Ureter (tissue), 1 donor: ENCODE measurements around the gene MRGPRD. TPM values are rescaled to one million over a fixed set of nuclear protein-coding genes. Genes with fewer than 3 reads are reported as not detected.

Source experiments
- DNase-seq: peaks from one replicate; pipeline ENCODE4 v3.0.0-alpha.2; 2020; ENCODE audit warnings: low spot score
- total RNA-seq: library from RNA; stranded (reverse); gene quantifications from one replicate; pipeline ENCODE4 v1.2.4, GENCODE V29; 2023
- donor health status: DM: yes; HTN: yes; CAD: no.

Gene MRGPRD
- total RNA-seq, 1 donor from 2014 or later: not detected

DNA sequence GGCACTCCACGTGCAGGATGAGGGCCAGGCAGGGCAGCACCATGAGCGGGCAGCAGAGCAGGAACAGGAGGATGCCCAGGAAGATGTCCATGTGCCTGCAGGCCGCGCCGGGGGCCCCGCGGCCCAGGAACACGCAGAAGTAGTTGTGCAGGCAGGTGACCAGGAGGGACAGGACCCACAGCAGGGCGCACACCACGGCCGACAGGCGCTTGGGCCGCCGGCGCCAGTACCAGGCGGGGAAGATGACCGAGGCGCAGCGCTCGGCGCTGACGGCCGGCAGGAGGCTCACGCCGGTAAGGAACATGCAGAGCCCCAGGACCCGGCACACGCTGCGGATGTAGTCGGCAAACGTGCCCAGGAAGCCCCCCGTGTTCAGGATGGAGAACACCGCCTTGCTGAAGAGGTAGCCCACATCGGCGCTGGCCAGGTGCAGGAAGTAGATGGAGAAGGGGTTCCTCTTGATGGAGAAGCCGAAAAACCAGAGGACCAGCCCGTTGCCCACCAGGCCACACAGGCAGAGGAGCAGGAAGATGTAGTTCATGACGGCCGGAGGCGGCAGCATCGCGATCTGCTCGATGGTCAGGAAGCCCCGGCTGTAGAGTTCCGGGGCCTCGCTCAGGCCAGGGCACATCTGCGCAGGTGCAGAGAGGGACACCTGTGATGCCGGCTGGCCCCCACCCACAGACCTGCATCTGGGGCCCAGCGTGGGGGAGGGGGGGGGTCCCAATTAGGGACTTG lies 25.0 kb upstream of the MRGPRD start:
- DNase-seq: peak; percentile 42

DNA sequence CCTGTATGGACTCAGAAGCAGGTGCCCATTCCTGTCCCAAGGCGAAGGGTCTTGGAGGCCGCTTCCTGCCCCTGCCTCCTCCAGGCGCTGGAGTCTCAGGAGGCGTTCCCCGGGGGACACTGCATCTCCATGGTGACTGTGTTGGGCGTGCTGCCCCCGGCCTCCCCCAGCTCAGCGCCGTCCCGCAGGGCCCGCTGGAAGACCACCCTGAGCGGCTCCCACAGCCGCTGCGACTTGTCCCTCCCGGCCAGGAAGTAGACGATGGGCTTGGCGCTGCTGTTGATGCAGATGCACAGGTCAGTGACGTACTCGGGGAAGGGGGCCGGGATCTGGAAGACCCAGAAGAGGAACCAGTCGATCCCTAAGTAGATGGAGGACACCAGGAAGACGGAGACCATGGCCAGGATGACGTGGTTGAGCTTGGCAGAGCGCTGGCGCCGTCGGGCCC lies 24.4 kb upstream of the MRGPRD start:
- peak; percentile 42 for DNase-seq

DNA sequence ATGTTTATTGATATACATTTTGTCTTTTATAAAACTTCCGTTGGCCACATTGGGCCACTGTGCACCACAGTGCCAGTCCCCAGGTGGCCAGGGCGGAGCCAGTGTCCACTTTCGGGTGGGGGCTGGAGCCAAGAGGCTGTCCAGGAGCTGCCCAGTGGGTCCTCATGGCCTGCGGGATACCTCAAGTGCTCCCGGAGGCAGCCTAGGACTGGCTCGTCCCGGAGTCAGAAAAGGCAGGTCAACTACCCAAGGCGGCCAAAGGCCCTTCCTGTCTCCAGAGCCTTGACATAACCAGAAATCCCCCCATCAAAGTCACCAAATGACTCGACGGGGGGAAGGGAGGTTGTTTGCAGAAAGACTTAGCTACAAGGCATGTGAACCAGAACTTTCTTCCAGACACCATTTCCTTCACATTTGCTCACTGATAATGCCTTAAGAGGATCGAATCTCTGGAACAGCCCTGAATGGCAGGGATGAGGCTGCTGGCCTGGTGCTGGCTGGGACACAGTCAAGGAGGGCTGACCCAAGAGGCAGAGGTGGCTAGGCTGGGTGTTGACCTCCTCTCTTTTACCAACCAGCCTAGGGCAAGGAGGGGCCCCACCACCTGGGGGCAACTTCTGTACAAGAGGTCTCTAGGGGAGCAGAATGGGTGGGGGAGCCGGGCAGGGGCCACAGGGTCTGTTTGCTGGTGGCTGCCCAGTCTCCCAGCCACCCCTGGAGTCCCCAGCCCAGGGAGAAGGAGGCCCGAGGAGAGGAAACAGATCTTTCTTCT lies 23.8 kb upstream of the MRGPRD start:
- DNase-seq: peak; percentile 43

DNA sequence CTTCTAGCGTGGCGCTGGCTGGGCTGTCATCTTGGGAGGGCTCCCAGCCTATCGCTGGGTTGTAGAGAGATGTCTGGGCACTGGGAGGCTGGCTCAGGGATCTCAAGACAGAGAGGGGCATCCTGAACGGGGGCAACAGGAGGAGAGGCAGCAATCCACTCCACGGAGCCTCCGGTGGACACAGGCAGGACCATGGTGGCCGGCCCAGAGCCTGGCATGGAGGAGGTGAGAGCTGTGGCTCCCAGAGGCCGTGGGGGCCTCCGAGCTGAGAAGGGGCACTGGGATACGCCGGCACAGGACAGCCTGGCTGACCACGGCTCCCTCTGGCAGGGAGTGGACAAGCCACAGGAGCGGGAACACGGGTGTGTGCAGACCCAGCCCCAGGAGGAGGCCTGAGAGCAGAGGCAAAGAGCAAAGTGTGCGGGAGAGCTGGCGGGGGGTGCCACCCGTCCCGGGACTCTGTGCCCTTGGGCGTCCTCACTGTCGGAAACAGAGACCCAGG lies 23.1 kb upstream of the MRGPRD start:
- peak; percentile 41 for DNase-seq

DNA sequence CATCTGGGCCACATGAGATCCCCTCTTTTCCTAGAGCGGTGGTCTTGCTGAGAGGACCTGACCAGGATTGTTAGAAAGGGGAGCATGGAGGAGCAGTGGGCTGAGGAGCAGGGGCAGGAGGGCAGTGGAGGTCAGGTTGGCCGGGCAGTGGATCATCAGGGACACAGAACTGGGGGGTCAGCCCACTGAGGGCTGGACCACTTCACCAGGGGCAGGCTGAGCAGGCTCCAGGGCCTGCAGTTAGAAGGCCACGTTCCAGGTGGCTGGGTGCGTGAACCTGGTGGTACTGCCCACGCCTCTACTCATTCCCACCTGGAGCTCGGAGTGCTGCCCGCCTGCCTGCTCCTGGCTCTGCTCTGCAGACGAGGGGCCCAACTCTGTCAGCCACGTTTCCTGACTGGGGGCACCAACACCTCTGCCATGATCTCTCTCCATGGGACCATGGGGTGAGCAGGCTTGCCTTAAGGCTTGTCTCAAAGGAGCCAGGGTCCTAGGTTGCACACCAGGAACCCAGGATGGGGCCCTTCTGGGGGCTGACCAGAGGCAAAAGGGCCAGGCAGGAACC lies 22.6 kb upstream of the MRGPRD start:
- DNase-seq: peak; percentile 38

DNA sequence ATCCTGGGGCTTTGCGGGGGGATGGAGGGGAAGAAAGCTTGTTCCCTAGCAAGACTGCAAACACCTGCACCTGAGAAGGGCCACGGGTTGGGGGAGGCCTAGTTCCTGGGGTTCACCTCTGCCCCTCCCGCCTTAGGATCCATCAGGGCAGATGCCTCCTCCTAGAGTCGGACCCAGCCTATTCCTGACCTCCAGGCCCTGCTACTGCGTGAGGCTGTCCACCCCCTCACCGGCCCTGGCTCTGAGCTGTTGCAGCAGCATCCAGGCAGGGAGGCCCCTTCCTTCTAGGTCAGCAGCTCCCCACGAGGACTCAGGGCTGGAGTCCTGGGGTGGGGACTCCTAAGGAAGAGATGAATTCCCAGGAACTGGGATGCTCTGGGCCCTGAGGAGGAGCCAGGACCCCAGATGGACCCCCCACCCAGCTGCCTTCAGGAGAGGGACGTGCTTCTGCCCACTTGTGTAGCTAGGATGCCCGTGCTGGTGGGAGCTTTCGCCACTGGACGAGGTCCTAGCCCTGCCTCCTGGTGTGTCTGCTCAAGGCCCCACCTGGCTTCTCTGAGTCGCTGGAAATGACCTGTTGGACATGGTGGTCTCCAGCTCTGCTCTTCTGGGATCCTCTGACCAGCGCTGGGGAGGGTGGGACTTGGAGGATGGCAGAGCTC lies 21.9 kb upstream of the MRGPRD start:
- DNase-seq: peak; percentile 41

DNA sequence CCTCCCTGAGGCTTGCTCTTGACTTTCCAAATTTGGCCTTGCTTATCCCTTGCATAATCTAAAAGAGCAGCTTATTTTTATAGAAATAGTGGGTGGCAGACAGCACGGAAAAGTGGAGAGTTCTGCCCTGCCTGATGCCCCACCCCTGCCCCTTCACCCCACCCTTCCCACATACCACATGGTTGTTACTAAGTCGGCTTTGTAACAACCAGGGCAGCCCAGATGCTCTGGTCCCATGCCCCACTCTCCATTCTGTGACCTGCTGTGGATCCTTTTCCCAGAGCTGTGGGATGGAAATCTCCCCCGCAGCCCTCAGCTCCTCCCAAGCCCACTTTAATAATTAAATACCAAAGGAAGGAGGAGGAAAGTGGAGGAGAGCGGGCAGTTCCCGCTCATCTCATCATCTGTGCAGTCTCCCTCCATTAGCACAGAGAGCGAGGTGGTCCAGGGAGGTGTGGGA lies 21.4 kb upstream of the MRGPRD start:
- peak; percentile 48 for DNase-seq

DNA sequence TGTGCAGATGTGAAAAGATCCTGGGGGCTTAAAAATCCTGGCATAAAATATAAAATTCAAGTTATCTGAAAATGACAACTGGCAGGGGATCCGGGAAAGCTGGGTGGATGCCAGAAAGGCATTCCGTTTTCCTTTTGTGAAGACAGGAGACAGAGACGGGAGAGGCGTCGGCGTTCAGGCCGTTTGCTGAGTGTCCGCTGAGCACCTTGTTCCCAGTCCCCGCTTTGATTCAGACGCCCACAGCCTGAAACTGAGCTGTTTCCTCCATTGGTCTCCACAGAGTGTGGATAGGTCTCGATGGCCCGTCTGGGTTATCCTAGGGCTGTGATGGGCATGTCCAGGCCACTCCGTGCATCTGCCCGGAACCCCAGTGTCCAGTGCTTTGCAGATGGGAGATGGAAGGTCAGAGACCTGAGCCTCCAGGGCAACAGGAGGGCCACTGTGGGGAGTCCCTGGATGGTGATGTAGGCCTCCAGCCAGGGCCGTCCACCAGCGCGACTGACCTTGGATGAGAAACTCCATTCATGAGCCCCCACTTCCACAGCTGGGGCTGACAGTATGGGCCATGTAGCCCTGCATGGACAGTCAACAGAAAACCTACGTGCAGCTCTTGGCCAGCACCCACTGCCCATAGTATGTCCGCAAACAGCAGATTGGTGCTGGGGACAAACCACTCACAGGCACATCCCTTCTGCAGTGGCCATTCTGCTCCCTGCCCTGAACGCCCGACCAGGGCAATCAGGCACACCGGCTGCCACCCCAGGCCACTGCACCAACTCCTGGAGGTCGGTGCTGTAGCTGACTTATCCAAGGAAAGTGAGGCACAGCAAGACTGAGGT lies 20.7 kb upstream of the MRGPRD start:
- peak; percentile 60 for DNase-seq

DNA sequence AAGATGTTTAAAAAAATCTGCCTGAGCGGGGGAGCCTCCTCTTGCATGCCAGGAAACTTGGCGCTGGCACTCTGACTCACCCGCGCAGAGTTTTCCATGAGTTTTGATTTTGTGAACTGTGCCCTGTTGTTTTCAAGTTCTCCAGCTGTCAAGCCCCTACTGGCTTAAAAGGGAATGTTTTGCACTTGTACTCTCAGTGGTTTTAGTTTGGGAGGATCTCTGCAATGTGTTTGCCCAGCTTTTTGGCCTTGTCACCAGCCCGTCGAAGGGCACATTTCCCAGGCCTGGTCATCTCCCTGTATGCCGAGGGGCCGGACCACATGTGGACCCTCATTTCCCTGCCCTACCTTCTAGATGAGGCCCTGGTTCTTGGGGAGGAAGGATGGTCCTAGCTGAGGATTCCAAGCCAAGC lies 20.1 kb upstream of the MRGPRD start:
- DNase-seq: peak; percentile 73

DNA sequence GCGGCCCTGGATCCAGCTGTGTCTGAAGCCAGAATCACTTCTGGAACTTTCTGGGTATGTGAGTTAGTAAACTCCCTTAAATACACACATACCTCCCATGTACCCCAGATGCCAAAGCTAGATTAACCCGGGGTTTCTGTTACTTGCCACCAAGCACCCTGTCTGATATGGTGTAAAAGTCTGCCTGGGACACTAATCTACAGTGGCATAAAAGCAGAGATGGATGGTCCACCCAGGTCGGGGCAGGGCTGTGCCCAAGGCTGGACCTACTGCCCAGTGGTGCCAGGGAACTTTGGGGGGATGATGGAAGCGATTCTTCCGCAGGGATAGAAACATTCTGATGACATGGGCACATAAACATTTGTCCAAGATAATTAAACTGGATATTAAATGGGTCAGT lies 19.6 kb upstream of the MRGPRD start:
- peak; percentile 43 for DNase-seq

DNA sequence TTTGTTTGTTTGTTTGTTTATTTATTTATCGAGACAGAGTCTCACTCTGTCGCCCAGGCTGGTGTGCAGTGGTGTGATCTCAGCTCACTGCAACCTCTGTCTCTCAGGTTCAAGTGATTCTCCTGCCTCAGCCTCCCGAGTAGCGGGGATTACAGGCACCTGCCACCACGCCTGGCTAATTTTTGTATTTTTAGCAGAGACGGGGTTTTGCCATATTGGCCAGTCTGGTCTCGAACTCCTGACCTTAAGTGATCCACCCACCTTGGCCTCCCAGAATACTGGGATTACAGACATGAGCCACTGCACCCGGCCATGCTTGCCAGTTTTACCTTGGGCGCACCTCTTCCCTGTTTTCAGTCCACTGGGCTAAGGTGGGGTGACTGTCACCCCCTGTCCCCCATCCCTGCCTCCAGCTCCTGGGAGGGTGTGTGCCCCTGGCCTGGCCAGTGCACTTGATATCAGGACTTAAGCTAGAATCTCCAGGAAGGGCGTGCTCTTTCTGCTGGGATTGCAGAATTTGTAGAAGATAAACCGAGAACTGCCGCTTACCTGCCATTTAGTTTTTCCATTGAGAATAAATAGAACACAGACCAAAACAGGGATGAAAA lies 19.1 kb upstream of the MRGPRD start:
- peak; percentile 39 for DNase-seq

DNA sequence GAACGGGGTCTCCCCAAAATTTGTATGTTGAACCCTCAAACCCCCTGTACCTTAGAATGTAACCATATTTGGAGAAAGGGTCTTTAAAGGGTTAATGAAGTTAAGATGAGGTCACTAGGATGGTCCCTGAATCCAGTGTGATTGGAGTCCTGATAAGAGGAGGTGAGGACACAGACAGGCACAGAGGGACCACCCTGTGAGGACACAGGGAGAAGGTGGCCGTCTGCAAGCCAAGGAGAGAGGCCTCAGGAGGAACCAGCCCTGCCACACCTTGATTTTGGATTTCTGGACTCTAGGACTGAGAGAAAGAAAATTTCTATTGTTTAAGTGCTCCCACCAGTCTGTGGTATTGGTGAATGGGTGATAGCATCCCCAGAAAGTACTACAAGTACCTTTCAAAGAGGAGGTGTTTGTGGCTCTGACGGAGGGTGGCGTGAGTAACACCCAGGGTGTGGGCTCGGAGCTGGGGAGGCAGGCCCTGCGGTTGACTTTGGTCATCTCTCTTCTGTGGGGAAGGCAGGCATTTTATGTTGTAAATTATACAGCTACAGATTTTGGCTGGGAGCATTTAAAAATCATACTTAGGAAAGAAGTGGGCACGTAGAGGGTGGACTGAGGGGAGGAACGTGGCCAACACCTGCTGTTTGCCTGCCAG lies 18.4 kb upstream of the MRGPRD start:
- DNase-seq: peak; percentile 37

DNA sequence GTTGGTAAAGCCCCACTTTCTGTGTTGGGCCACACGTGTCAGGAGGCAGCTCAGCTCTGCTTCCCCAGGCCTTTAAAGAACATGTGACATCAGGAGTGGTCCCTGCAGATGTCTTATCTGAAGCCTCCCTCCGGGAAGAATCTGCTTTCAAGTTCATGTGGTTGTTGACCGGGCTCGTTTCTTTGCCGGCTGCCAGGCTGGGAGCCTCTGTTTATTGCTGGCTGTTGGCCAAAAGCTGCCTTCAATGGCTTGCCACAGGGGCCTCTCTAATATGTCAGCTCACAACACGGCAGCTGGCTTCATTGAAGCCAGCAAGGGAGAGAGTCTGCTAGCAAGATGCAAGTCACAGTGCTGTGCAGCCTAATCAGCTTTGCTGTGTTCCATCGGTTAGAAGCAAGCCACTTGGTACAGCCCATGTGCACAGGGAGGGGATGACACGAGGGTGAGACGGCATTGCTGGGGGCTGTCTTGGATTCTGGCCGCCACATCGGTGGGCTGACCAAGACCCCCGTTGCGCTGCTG lies 17.7 kb upstream of the MRGPRD start:
- DNase-seq: peak; percentile 63

DNA sequence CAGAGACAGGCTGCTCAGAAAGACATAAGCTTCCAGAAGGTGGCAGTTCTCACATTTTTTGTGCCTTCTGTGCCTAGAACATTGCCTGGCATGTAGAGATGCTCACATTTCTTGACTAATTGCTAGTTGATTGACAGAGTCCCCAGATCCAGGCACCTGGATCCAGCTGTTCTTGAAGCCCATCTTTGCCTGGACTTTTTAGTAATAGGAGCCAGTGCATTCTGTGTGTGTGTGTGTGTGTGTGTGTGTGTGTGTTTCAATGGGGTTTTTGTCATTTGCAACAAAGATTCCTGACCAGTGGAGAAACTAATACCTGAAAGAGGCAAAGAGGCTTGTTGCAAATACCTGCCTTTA lies 17.2 kb upstream of the MRGPRD start:
- DNase-seq: no peak

DNA sequence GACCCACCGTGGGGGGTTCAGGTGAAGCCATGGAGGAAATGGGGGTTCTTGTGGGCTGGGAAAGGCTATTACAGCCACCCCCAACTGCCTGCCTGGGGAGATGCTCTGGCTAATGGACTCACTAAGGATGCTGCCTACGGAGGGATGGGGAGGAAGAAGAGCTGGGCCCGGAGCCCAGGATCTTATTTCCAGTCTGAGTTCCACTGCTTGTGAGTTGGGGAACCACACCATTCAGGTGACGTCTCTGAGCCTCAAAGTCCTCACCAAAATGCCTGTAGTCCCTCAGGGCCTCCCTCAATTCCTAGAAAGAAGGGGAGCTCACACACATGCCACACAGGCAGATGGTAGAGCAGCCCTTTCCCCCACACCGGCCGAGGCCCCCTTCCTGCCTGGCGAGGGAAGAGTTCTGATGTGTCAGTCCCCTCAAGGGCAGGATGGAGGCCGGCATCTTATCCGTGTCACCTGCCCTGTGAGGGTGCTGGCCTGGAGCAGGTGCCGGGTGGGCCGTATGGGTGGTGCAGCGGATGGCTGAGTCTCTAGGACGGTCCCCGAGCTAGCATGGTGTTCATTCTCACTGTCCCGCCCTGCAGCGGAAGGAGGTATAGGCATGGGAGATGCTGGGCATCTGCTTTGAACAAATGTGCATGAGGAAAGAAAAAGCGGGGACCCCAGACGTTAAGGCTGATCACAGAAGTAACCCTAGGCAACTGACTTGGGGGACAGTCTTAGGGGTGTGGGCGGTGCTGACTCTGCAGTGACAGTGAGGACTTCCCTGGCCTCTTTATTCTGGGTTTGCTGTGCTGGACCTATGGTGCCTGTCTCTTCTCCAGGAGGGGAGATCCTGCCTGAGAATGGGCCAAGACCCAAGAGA lies 16.6 kb upstream of the MRGPRD start:
- peak; percentile 40 for DNase-seq

DNA sequence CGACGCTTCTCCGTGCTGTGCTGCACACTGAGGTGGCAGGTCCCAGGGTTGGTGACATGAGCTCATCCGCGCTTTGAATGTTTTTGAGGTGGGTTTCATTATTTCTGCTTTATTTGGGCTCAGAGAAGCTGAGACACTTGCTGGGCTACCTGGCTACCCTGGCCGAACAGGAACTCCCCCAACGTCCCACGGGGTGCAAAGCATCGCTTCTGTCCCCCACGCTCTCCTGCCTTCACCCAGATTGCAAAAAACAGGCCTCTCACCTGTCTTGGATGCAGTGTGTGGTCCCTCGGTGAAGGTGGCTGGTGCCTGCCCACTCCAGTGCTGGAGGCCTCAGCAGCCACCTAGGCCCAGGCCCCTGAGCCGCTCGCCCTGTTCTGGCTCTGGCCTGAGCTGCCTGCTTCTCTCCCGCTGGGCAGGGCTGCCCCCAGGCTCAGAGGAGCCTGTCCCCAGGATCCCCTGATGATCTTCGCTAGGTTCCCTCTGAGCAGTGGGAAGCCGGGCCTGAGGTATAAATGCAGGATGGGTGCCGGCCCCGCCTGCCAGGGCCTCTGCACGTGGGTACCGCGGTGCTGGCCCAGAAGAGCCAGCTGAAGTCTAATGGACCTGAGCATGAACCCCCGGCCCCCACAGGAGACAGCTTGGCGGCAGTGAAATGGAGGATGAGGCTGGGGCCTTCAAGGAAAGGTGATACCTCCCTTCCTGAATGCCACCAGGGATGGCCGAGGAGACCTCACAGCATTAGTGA lies 15.8 kb upstream of the MRGPRD start:
- DNase-seq: peak; percentile 41

DNA sequence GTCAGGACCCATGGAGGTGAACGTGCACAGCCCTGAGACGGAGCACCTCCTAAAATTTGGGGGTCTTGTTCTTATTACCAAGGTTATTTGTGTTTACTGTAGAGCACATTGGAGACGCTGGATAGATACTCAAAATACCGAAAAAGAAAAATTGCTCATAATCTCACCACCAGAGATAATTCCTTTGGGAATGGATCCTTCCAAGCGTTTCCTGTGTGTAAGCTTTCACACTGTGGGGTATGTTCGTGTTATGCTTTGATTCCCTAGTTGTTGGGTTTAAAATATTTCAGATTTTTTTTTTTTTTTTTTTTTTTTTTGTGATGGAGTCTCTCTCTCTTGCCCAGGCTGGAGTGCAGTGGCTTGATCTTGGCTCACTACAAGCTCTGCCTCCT lies 14.1 kb upstream of the MRGPRD start:
- DNase-seq: no peak
